ENCODE results near the gene RPS28. TPM values are rescaled to one million over a fixed set of nuclear protein-coding genes. Genes with fewer than 3 reads are reported as not detected.

Gene RPS28
- total and polyA plus RNA-seq, 5 experiments from 2014 or later = 3,024 to 4,165 (median 3,764) TPM

- peaks cover 0 to 6% (median 2%) of the 10 kb centered on the region in 4 donors for H3K4me1 Mint-ChIP-seq
- no peak for ATAC-seq
- H3K27me3 Mint-ChIP-seq = peaks cover 4 to 36% (median 29%) of the 10 kb centered on the region in 5 donors
- POLR2A ChIA-PET = no interaction called here
- H3K36me3 Mint-ChIP-seq = peaks cover 0 to 3% (median 0%) of the 10 kb centered on the region in 3 donors
- no peak overlapping the region for H3K4me3 Mint-ChIP-seq
- H3K9me3 Mint-ChIP-seq = no peaks in the 10 kb centered on the region
- DNase-seq = no peak
- no peak overlapping the region for H3K27ac Mint-ChIP-seq
Observed at GRCh38 chr19:8370176-8371010, 49.1 kb downstream of the RPS28 start.

GRCh38 chr19:8371011-8371804, 49.9 kb downstream of the RPS28 start:
- Mint-ChIP-seq H3K27ac (no peak overlapping the region), H3K4me3 (no peak overlapping the region), H3K9me3 (no peaks in the 10 kb centered on the region), H3K36me3 (peaks cover 0 to 3% (median 0%) of the 10 kb centered on the region in 3 donors), H3K27me3 (peaks cover 4 to 27% (median 24%) of the 10 kb centered on the region in 5 donors), H3K4me1 (peaks cover 0 to 6% (median 2%) of the 10 kb centered on the region in 4 donors)
- ATAC-seq (no peak), DNase-seq (no peak)
- POLR2A ChIA-PET = interaction anchor here (0.8 kb wide), 1 partner anchor 332 kb away, joined by 3 read pairs; no protein-coding TSS in a partner anchor

Other genes starting within 250 kb of the RPS28 start
- gene FBN3, start 171.9 kb upstream of the RPS28 start, total RNA-seq = not detected
- gene FBN3, start 171.9 kb upstream of the RPS28 start, polyA plus RNA-seq = not detected
- gene CERS4, start 112.1 kb upstream of the RPS28 start, total RNA-seq = 10 to 100 TPM; 26.2 to 31.7 TPM
- gene CERS4, start 112.1 kb upstream of the RPS28 start, polyA plus RNA-seq = 1 to 10 TPM; 5.4 to 8.0 (median 7.9) TPM
- 10 to 100 TPM; 33.9 to 34.4 TPM for gene CD320, start 13.1 kb upstream of the RPS28 start, total RNA-seq
- 10 to 100 TPM; 51.9 to 58.0 (median 56.8) TPM for gene CD320, start 13.1 kb upstream of the RPS28 start, polyA plus RNA-seq
- 10 to 100 TPM; 28.5 to 35.3 TPM for gene NDUFA7, start 121 bp upstream of the RPS28 start, total RNA-seq
- gene NDUFA7, start 121 bp upstream of the RPS28 start, polyA plus RNA-seq = 100 to 1,000 TPM; 117 to 136 (median 135) TPM
- gene KANK3, start 21.8 kb downstream of the RPS28 start, total RNA-seq = 1 to 10 TPM; 1.4 to 3.3 TPM
- gene KANK3, start 21.8 kb downstream of the RPS28 start, polyA plus RNA-seq = 1 to 10 TPM in 2 of 3 donors, under 1 TPM in 1; 0.82 to 2.3 (median 1.5) TPM
- not detected for gene ANGPTL4, start 42.7 kb downstream of the RPS28 start, total RNA-seq
- under 1 TPM in 1 of 3 donors, not detected in 2; 0.23 TPM for gene ANGPTL4, start 42.7 kb downstream of the RPS28 start, polyA plus RNA-seq
- gene RAB11B, start 68.9 kb downstream of the RPS28 start, total RNA-seq = 100 to 1,000 TPM; 108 to 112 TPM
- 10 to 100 TPM; 46.9 to 73.6 (median 53.9) TPM for gene RAB11B, start 68.9 kb downstream of the RPS28 start, polyA plus RNA-seq
- gene MARCHF2, start 91.8 kb downstream of the RPS28 start, total RNA-seq = 10 to 100 TPM; 25.8 to 31.4 TPM
- gene MARCHF2, start 91.8 kb downstream of the RPS28 start, polyA plus RNA-seq = 10 to 100 TPM; 21.1 to 40.1 (median 38.2) TPM
- 100 to 1,000 TPM; 207 to 227 TPM for gene HNRNPM, start 123.5 kb downstream of the RPS28 start, total RNA-seq
- 100 to 1,000 TPM; 214 to 304 (median 217) TPM for gene HNRNPM, start 123.5 kb downstream of the RPS28 start, polyA plus RNA-seq
- gene PRAM1, start 181.1 kb downstream of the RPS28 start, total RNA-seq = 1 to 10 TPM; 3.5 to 4.7 TPM
- gene PRAM1, start 181.1 kb downstream of the RPS28 start, polyA plus RNA-seq = under 1 TPM in 2 of 3 donors, not detected in 1; 0.07 to 0.20 TPM
- 10 to 100 TPM; 70.2 to 73.1 TPM for gene ZNF414, start 192.7 kb downstream of the RPS28 start, total RNA-seq
- 10 to 100 TPM; 15.2 to 34.2 (median 27.7) TPM for gene ZNF414, start 192.7 kb downstream of the RPS28 start, polyA plus RNA-seq

Data from naive thymus-derived CD8-positive, alpha-beta T cell (primary cell).